GM12874 (cell line): Measurements from ENCODE around the gene PRSS1.

Source experiments
- TF ChIP-seq, protein P1 (sequence below): IDR thresholded peaks from 2 replicates; pipeline ENCODE4 v1.5.1; 2011; ENCODE audit warnings: low read depth, mild to moderate bottlenecking, control low read depth, low read length, moderate library complexity; ENCODE audit not compliant: insufficient read depth

PRSS1 gene

DNA sequence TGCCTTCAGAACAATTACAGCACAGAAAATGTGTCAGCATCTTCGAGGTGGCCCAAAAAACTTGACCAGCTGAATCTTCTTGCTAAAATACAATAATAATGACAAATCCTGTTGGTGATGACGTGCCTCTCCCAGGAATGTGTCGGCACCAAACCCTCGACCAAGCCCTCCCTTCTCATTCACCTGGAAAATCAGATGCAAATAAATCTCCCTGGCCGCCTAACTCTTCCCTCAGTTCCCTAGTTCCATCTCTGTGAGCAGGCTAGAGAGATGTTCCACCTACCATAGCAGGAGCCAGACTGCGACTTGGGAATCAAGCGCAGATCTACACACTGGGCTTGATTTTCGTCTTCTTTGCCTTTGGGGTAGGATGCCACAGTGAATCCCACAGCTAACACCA lies 4.1 kb downstream of the PRSS1 start:
- TF ChIP-seq, protein P1, sequence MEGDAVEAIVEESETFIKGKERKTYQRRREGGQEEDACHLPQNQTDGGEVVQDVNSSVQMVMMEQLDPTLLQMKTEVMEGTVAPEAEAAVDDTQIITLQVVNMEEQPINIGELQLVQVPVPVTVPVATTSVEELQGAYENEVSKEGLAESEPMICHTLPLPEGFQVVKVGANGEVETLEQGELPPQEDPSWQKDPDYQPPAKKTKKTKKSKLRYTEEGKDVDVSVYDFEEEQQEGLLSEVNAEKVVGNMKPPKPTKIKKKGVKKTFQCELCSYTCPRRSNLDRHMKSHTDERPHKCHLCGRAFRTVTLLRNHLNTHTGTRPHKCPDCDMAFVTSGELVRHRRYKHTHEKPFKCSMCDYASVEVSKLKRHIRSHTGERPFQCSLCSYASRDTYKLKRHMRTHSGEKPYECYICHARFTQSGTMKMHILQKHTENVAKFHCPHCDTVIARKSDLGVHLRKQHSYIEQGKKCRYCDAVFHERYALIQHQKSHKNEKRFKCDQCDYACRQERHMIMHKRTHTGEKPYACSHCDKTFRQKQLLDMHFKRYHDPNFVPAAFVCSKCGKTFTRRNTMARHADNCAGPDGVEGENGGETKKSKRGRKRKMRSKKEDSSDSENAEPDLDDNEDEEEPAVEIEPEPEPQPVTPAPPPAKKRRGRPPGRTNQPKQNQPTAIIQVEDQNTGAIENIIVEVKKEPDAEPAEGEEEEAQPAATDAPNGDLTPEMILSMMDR, result no peak

DNA sequence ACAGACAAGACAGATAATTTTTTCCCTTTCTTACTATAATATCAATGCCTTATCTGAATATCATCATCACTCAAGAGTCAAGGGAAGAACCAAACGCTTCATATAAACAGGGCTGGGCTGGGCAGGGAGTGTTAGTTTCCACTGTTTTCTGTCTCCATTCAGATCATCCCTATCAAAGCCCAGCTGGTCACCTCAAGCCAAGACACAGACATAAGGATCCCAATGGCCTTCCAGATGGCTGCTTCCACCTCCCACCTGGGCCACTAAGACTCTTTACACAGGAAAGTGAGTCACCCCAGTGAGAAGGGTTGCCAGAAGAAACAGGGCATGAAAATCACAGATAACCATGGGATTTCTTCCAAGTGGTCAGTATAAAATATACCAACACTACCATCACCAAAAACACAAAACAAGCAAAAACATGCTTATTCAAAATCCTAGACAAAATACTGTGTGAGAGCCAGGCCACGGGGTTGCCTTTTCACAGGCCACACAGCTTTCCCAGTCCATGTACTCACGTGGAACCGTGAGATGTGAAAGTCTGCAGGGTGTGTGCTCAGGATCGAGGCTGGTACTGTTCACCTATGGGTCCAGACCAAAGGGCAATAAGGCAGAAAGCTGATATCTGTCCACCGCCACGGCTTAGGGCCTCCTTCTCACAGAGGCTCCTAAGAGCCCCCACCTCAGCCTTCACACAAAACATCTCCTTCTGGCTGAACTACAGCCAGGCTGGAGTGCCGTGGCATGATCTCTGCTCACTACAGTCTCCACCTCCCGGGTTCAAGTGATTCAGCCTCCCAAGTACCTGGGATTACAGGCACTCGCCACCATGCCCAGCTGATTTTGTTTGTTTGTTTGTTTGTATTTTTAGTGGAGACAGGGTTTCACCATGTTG lies 5.7 kb downstream of the PRSS1 start:
- TF ChIP-seq, protein P1, result no peak

DNA sequence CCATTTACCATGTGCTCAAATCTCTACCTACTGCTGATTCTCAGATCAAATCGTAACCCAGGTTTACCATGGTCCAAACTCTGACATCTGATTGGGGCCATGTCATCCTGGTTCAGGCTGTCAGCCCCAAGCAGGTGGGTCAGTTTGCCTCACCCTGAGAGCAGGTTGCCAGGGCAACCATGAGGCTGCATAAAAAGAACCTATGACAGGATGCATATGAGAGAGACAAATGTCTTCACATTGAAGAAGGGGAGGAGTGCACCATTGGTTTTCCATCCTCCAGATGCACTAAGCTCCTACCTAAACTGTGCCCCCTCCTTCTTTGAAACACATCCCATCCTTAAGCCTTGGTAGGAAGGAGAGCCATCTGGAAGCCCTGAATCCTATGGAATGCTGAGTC lies 10.2 kb downstream of the PRSS1 start:
- TF ChIP-seq, protein P1, result no peak

DNA sequence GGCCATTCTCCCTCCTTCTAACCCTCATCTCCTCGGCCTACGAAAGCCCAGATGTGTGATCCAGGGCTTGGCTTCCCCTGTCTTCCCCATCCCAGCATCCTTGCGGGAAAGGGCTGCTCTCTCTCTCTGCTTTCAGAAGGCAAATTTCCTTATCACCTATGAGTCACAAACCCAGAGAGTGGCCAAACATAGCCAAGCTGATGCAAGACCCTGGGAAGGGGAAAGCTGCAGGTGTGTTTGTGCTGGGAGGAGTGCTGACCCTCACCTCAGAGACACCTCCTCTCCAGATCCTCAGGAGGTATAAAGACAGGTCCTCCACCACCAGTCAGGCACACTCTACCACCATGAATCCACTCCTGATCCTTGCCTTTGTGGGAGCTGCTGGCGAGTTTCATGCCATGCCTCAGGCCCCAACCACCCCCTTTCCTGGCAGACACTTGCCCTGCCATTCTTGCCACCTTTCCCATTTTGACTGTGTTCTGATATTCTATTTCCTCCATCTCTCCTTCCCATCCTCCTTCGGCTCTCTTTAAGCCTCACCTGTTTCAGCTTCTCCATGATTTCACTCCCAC lies 10.9 kb downstream of the PRSS1 start:
- TF ChIP-seq, protein P1, result no peak

DNA sequence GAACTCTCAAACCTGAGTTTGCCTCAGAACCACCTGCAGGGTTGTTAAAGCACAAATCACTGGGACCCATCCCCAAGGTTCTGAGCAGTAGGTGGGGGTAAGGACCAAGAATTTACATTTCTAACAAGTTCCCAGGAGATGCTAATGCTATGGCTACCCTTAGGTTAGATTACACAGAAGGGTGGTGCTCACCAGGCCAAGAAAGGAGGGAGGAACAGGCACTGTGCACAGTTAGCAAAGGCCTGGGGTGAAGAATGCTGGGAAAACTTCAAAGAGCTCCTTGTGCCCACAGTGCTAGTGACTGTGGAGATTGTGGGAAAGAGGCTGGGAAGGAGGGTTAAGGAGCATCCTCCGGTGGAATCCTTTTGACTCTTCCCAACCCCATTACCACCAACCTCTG lies 12.8 kb downstream of the PRSS1 start:
- TF ChIP-seq, protein P1, result no peak

DNA sequence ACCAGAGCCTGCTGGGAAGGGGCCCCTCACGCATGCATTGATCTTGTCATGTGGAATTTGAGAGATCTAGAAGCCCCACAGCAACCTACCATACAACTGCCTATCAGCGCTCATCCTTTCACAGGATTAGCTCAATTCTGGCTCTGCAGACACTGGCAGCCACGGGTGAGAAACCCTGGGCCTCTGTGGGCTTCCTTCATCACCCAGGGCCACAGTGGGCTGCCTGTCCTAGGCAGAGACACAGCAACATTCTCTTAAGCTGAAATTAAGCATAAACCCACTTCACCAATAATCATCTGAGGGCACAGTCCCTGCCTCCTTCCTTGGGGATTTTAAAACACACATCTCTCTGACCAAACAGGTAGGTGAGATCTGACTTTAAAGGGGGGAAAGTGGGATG lies 18.2 kb downstream of the PRSS1 start:
- TF ChIP-seq, protein P1, result no peak

DNA sequence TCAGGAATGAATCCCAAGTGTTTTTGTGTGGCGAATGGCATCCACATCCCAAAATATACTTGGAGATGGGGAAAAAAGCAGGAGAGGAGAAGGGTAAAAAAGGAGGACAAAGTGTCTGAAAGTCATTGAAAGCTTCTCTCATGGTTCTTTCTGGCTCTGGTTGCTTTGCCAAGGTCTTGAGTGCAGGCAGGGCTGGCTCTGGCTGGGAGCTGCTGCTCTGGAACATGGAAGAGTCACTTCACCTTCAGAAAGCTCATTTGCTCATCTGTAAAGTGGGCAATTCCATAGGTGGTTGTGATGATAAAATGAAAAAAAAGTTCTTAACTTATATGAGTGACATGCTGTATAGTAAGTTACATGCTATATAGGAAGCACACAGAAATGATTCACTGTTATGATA lies 18.6 kb downstream of the PRSS1 start:
- TF ChIP-seq, protein P1, result no peak
